Measurements from ENCODE around the gene MYCL.

DNA sequence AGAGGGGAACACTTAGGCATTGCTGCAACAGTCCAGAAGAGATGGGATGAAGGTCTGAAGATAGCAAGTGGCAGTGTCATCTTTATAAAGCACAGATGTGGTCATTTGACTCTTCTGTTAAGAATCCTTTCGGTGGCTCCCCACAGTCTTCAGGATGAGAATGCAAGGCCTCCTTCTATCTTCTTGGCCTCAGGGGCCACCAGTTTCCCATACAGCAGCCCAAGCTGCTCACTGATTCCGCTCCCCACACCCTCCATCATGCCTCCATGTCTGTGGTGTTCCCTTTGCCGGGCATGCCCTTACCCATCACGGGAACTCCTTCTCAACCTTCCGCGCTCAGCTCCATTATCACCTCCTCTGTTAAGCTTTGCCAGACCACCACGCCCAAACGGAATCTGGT, 37.1 kb upstream of the MYCL start:
- TF ChIP-seq, protein P1, sequence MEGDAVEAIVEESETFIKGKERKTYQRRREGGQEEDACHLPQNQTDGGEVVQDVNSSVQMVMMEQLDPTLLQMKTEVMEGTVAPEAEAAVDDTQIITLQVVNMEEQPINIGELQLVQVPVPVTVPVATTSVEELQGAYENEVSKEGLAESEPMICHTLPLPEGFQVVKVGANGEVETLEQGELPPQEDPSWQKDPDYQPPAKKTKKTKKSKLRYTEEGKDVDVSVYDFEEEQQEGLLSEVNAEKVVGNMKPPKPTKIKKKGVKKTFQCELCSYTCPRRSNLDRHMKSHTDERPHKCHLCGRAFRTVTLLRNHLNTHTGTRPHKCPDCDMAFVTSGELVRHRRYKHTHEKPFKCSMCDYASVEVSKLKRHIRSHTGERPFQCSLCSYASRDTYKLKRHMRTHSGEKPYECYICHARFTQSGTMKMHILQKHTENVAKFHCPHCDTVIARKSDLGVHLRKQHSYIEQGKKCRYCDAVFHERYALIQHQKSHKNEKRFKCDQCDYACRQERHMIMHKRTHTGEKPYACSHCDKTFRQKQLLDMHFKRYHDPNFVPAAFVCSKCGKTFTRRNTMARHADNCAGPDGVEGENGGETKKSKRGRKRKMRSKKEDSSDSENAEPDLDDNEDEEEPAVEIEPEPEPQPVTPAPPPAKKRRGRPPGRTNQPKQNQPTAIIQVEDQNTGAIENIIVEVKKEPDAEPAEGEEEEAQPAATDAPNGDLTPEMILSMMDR (IDR thresholded peaks at IDR 0.05; ENCODE audit: insufficient read depth, low read depth, low read length): no peak
- TF ChIP-seq EZH2 (IDR thresholded peaks at IDR 0.05; ENCODE audit: insufficient read depth, low read length): no peak
